GM21447 (cell line): ENCODE data around the gene ELL3.
"Not testable (repeated sequence)": the region's sequence is repeated elsewhere in the genome, so short reads cannot be mapped to it uniquely, and the experiment has no call there.

Experiments used
- ATAC-seq: cut with Tn5 transposase; IDR thresholded peaks from one replicate; pipeline ENCODE4 v1.9.1; 2021; ENCODE audit not compliant: unreplicated experiment

The ELL3 gene

GRCh38 chr15:43726306-43726705 is 50.5 kb downstream of the ELL3 start:
- not testable (repeated sequence) for ATAC-seq

- no peak for ATAC-seq
Observed at GRCh38 chr15:43723151-43723550, 53.6 kb downstream of the ELL3 start.
